SK-N-MC (cell line): ENCODE data around the gene MIOX.

Experiments used
- EZH2 ChIP-seq: fragments of 200-600 bp; sonication (generic); IDR thresholded peaks from one replicate; pipeline ENCODE4 v1.6.1; 2017; ENCODE audit warnings: antibody characterized with exemption
- POLR2AphosphoS5 ChIP-seq: IDR thresholded peaks from 2 replicates; pipeline ENCODE4 v1.6.1; 2012; ENCODE audit warnings: mild to moderate bottlenecking, low read depth, low read length, borderline replicate concordance

- no peak for TF ChIP-seq EZH2
- no peak for TF ChIP-seq POLR2AphosphoS5
Observed at GRCh38 chr22:50490531-50491308, 4.1 kb downstream of the MIOX start.
